Non-pigmented ciliary epithelial cell (primary cell): ENCODE results near the gene ASPA.
"Not testable (repeated sequence)": the region's sequence is repeated elsewhere in the genome, so short reads cannot be mapped to it uniquely, and the experiment has no call there.

Experiments used
- DNase-seq: peaks from one replicate; pipeline ENCODE4 v3.0.0-alpha.2; 2010; ENCODE audit warnings: low read depth

The ASPA gene

DNA sequence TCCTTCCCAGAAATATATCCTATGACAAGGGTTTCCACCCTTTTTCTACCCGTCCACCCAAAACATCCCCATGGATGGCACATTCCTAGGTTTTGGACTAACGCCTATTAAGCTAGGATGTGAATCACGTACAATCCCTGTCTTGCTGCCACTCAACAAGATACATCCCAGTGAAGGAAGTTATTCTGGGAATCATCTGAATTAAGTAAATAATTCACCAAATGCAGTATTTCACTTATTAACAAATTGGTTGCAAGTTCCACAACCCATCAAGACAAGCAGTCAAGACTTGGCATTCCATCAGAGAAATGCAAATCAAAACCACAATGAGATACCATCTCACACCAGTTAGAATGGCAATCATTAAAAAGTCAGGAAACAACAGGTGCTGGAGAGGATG, 32.1 kb downstream of the ASPA start:
- DNase-seq = no peak

DNA sequence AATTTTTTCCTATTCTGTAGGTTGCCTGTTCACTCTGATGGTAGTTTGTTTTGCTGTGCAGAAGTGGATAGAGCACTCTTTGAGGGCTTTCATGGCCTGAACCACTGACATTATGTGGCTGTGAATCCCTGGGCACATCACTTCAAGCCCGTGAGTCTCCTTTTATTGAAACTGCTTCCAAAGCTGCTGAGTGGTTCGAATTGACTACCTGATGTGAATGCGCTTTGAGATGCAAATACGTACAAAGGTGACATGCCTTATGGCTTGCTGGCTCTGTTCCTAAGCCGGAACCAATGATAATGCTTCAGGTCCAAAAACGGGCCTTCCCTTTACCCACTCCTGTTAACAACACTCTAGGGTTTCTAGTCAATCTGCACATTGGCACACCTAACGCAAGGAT, 34.3 kb downstream of the ASPA start:
- no peak for DNase-seq

DNA sequence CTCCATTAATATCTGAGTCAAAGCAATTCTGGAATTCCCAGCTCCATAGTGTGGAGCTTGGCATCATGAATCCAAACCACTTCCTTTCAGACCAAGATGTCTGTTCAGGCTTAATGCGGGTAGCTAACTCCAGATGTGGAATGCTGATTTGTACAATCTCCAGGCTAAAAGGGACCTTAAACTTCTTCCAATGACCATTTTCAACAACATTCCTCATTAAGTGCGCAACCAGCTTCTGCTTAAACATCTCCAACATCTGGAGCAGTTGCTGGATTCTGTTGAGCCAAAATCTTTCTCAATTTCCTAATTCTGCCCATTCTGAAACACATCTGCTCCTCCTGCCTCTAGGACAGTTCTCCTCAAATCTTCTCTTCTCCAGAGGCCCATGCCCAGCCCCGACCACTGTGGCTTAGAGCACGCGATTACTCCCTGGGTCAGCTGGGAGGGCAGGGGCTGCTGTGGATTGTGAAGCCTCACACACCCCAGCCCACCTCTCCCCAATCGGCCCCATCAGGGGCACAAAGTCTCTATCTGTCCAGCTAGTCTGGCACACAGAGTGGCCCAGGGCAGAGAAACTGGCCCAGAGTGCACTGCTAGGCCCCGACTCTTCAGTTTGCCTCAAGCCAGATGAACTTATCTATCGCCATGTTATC, 36.2 kb downstream of the ASPA start:
- DNase-seq = no peak

DNA sequence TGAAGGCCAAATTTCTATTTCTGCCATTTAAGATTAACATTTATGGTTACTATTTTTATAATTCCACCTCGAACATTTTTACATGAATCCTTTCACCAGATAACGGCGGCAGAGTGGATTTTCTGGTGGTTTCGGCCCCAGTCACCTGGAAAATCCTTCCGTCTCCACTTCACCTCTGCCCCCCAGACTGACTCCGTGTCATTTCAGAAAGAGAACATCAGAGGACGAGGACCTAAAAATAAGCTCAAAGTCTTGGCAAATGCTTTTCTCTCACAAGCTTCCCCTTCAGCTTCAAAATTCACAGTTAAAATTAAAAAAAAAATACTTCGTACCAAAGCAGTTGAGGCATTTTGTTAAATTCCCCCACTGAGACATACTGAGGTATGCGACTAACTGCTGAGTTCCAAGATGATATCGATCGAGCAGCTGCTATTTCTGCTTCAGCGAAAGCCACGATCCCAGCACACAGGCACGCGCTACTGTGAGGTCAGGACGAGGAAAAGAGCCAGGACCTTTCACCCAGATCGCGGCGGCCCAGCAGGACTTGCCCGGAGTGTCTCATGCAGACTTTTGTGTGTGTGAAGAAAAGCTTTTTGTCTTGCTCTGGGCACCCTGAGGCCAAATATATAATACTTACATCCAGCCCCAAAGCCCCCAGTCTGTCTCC, 36.8 kb downstream of the ASPA start:
- peak; percentile 15 for DNase-seq

DNA sequence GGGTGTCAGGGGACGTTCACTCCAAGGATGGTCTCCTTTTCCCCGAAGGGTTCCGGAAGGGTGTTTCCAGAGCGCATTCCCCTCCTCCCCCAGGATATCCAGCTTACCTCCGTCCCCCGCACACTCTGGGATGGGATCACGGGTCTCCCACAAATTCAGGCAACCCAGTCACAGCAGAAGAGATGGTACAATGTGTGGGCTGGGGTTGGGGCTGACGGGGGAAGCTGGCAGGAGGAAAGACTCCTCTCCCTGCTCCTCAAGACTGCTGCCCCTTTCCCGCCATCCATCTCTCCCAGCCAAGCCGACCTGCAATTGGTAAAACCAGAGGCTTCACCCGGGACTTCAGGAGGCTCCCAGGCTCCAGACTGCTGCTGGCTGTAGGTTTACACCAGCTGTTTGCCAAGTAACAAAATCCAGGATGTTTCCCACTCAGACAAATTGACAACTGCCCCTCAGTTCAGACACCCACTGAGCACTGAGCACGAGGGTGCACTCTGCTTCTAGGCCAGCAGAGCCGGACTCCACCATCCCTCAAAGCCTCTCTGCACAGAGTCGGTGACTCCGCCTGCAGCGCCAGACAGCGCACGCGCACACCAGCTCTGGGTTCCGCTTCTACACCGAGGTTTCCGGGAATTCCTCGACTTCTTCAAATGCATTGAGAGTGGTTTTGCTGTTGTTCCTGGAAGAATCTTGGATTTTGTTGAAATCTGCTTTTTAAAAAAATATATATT, 37.7 kb downstream of the ASPA start:
- no peak for DNase-seq

DNA sequence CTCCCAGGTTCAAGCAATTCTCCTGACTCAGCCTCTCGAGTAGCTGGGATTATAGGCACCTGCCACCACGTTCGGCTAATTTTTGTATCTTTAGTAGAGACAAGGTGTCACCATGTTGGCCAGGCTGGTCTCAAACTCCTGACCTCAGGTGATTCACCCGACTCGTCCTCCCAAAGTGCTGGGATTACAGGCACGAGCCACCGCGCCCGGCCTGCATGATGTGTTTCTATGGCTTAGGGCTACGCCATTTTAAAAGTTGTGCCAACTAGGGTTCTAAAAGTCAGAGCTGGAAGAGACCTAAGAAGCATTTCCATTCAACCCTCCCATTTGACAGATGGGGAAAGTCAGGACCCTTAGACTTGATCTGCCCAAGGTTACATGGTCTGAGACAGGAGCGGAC, 38.4 kb downstream of the ASPA start:
- DNase-seq = not testable (repeated sequence)

DNA sequence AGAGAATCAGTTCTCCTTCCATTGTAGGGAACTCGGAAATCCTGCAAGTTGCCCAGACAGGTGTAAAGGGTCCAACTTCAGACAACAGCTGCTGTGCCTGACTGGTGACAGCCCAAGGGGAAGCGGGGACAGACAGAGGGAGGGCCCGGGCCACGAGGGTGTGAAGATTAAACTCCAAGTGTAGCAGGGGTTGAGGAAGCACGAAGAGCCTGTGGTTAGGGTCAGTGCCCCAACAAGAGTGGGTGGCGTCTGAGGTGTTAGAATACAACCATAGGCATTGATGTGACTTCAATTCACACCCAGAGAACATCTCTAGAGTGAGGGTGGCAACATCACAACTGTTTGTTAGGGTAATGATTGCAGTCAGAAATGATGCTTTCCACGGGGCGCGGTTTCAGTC, 39.1 kb downstream of the ASPA start:
- DNase-seq = no peak

DNA sequence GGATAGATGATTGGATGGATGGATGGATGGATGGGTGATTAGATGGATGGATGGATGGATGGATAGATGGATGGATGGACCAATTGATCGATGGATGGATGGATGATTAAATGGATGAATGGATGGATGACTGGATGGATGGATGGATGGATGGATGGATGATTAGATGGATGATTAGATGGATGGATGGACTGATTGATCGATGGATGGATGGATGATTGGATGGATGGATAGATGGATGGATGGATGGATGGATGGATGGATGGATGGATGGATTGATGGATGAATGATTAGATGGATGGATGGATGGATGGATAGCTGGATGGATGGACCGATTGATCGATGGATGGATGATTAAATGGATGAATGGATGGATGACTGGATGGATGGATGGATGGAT, 43.7 kb downstream of the ASPA start:
- DNase-seq = not testable (repeated sequence)

DNA sequence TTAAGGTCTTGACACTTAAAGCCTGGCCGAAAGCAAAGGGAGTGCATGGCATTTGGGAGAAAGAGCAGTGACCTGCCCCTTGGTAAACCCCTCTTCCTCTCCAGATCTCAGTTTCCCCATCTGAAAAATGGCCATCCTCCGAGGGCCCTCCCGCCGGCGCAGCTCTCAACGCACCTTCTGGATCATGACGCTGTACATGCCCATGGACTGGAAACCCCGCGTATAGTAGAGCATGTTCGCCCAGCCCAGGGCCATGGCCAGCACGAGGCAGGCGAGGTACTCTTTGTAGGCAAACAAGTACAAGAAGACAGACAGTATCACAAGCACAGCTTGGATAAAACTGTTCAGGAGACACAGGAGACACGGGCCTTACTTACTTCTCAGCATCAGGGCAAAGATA, 48.2 kb downstream of the ASPA start:
- DNase-seq = no peak

DNA sequence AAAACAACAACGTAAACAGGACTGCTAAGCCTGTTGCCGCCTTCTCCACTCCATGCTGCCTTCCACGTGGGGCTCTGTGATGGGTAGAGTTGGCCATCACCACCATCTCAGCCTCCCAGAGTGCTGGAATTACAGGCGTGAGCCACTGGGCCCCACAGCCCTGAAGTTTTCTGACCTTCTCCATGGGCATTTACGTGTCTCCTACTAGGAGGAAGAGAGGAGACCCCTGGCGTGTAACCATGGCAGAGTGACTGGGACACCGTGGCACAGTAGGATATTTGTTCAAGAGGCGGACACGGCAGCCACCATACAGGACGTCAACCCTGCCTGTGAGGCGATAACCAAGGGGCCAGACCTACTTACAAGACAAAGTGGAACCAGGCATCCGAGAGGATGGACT, 50.7 kb downstream of the ASPA start:
- DNase-seq = no peak

DNA sequence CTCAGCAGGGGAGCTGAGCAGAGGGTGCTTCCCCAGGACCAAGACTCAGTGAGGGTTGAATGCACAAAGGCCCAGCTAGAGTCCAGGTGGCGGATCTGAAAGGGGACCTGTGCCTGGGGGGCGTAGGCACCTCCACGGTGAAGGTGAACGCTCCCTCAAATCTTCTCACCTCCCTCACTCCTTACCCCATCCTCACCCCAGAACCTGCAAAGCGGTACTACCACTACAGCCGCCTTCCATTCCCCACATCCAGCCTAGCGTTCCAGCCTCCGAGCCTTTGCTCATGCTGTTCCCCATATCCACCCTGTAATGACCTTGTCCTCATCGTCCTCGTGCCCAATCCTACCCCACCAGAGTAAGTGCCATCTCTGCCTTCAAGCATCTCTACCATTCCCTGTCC, 51.2 kb downstream of the ASPA start:
- no peak for DNase-seq

DNA sequence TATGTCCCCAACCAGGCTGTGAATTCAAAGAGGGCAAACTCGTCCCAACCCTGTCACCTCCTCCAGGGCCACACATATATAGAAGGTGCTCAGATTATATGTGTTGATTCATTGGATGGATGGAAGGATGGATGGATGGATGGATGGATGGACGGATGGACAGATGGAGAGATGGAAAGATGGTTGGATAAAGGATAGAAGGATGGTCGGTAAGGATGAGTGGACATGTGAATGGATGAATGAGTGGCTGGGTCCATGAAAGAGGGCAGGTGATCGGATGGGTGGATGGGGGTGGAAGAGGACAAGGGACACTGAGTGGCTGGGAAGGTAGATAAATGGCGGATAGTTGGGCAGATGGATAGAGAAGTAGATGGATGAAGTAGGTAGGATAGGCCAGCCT, 51.7 kb downstream of the ASPA start:
- DNase-seq = no peak

DNA sequence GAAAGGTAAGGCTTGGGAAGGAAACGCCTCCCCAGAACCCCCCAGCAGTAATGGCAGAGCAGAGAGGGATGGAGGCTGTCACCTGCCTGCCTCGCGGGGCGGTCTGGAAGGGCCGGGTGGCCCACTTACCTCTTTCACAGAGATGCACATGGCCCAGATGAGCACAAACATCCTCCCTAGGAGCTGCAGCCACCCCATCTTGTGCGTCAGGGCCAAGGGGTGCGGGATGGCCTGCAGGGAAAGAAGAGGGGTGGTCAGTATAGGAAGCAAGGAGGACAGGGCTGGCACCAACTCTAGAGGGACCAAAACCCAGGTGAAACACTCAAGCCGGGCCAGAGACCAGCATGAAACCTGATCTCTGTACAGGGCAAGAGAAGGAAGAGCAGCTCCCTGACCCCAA, 52.1 kb downstream of the ASPA start:
- DNase-seq = no peak

DNA sequence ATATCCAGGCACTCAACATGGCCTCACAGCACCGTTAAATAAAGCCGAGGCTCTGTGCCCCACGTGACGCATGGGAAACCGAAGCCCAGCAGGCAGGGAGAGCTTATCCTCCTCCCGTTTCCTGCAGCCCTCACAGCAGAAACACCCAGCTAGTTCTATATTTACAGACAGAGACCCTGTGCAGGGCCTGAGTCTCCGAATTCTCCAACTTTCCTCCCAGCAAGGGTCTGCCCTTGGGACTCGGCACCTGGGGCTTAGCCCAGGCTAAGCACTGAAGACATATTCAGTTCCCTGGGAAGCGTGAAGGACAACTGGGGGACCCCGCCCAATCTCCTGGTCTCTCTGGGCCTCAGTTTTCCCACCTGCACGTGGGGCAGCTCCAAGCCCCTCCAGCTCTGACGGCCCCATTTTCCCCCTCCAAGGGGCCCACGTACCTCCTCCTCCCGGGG, 52.6 kb downstream of the ASPA start:
- no peak for DNase-seq

DNA sequence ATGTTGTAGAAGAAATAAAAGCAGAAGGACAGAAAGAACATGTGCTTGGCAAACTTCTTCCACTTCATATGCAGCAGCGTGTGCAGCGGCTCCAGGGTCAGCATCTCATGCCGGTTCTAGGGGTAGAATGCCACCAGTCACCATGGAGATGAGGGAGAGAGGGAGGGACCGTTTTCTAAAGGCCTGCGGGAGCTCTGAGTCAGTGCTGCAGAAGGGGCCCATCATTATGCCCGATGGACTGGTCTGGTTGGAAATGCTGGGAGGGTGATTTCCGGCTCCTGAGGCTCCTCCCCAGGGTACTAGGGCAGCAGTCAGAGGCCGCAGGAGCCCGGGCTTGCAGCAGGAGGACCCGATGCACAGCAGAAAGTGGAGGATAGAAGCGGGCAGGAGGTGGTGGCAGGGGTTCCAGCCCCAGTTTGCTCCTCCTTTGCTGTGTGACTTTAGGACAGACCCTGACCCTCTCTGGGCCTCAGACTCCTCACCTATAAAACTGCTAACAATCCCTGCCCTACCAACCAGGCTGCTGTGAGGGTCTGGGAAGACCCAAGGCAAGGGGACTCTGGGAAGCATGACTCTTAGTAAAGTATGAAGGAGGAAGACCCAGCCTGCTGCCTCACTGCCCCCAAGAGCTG, 53.2 kb downstream of the ASPA start:
- no peak for DNase-seq

DNA sequence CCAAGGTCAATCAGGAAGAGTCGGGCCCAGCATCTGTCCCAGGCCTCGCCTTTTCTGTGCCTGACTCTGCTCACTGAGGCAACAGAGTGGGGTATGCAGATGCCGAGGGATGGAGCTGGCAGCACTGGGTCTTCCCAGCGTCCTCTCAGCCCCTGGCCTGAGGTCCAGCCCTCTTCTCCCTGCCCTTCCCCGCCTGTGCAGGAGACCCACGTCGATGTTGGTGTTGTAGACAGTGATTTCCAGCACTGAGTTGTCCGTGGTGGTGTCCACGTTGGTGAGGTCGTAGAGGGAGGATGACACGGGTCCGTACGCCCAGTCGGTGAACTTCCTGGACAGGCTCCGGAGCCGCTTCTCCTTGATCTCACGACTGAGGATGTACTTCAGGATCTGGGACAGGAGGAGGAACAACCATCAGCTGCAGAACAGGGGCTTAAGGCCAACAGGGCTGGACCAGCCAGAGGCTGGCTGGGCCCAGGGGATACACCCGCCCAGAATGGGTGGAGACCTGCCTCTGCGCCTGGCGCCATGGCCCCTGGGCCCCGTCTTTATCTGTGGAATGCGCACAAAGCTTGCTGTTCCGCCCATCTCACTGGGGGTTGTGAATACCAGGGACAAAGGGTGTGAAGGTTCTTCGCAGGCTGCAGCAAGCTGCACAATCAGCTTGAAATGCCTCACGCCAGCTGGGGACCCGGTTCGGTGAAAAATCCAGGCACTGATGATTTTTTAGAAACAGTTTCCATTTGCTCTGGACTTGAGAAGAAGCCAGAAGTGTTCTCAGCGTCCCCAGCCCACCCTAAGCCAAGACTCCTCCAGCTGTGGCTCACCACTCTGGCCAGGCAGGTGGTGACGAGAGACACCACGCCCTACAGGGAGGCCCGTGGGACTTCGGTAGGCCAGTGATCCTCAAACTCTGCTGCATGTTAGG, 54.3 kb downstream of the ASPA start:
- no peak for DNase-seq

DNA sequence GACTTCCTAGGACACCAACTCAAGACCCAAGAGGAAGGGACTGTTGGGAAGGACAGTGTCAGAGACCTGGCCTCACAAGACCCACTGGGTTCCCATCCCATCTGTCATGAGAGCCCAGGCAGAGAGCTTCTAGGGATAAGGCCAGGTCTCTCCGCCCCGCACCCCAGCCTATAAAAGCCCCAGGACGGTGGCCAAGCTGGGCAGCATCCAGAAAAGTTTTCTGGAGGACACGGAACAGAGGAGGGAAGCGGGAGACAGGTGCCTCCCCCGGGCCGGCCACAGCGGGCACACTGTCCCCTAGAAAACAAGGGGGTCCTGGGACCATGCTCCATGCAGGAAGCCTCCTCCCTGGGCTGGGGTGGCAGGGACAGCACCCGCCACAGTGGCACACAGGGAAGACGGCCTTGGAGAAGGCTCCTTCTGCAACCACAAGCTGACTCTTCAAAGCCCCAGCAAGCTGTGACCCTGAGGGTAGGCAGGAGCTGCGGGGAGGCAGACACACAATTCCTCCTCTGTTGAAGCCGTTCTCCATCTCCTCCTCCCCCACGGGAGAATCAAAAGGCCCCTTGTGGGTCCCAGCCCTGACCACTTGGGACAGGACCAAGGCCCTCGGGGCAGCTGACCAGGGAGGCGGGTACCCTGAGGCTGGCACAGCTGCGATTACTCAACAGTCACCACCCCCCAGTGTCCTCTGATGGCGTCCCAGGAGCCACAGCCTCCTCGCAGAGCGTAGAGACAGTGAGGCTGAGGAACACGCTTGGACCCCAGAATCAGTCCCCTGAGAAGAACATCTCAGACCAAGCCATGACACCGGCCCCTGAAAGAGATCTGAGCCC, 55.7 kb downstream of the ASPA start:
- no peak for DNase-seq

DNA sequence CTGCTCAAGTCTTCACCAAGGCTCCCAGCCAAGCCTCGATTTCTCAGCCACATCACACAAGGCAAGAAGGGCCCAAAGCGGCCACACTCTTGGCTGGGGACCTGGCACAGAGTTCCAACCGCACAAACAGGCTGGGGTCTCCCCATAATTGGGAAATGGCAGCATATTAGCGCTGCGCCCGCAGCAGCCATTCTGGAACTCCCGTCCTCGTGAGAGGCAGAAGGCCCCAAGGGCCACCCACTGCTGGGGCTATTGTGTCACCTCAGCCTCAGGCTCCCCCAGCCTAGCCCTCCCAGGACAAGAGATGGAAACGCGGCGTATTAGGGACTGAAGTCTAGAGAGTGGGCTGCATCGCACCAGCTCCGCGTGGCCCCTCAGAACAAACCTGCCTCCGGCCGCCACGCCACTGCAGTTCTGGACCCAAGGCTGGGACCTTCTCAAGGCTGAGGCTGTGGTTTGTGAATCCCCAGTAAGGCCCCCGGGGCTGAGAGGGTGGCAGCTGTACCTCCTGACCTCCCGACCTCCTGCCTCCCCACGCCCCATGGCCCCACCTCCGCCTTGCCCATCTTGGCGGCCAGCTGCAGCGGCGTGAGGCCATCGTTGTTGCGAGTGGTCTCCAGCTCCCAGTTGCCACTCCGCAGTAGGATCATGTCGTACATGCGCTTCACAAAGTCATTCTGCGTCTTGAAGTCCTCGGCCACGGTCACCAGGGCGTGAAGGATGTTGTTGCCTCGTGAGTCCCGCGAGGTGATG, 56.5 kb downstream of the ASPA start:
- no peak for DNase-seq

DNA sequence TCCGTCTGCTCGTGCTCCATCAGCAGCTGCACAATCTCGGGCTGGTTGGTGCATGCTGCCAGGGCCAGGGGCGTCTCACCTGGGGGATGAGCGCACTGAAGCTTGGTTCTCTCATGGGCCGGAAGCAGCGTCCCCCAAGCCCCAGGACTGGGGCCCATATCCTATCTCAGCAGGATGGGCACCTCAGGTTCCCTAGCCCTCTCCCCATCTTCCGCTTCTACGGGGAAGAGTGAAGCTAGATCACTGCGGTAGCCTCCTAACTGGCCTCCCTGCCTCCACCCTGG, 57.0 kb downstream of the ASPA start:
- no peak for DNase-seq

DNA sequence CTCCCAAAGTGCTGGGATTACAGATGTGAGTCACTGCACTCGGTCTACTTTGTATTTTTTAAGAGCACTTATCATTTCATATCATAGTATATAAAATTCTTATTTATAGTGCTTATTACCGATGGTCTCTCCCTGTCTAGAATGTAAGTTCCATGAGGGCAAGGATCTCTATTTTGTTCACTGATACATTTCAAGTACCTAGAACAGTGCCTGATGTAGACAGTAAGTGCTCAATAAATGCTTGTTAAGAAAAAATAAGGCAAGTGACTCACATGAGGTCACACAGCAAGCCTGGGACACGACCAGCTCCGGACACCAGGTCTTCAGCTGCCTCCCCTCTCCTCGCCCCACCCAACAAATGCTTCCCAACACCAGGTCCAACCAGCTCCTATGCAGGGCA, 58.0 kb downstream of the ASPA start:
- DNase-seq = no peak

DNA sequence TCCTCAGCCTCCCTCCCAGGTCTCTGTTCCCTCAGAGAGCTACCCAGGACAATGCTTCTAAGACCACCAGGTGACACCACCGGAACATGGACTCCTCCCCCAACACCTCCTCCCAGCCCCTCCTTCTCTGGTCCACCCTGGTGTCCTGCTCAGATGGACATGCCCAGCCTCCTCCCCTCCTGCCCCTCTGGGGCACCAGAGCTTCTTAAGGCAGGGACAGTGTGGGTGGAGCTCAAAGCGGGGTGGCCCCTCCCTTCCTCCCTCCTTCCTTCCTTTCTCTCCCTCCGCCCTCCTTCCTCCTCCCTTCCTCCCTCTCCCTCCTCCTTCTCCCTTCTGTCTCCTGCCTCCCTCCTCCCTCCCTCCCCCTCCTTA, 59.1 kb downstream of the ASPA start:
- DNase-seq = no peak
